Right kidney (tissue), 1 donor: Measurements from ENCODE around the gene MORN1.
"Not testable (repeated sequence)": the region's sequence is repeated elsewhere in the genome, so short reads cannot be mapped to it uniquely, and the experiment has no call there.

Experiments used
- DNase-seq: peaks from one replicate; pipeline ENCODE4 v3.0.0-alpha.2; 2016

MORN1 gene

GRCh38 chr1:2304282-2304681, 87.1 kb downstream of the MORN1 start:
- no peak for DNase-seq

- DNase-seq, result no peak
These were observed 87.6 kb downstream of the MORN1 start for GRCh38 chr1:2303781-2304180.

GRCh38 chr1:2303016-2303775, 88.2 kb downstream of the MORN1 start:
- no peak for DNase-seq

DNA sequence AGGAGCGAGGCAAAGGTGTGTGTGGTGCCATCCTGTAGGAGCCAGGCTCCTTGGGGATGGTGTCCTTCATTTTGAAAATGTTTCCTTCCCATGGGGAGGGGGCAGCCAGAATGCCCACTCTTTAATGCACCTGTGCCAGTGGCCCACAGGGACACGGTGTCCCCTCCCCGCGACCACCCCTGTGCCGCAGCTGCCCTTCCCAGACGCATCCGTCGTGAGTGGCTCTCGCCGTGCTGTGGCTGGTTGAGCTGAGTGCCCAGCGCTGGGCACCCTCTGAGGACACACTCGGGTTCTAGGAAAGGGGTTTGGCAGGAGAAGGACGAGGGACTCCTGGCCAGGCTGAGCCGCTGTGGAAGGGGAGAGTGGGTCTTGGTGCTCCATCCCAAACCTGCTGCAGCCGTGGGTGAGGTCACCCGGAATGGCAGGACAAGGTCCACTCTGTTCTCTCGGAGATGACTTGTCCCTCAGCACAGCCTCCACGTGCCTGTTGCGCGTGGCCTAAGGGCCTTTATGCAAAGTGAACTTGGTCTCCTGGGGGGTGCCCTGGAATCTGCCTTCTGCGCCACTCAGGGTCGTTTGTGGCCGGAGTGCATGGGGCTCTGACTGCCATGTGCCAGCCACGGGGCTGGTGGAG, 88.9 kb downstream of the MORN1 start:
- no peak for DNase-seq

DNA sequence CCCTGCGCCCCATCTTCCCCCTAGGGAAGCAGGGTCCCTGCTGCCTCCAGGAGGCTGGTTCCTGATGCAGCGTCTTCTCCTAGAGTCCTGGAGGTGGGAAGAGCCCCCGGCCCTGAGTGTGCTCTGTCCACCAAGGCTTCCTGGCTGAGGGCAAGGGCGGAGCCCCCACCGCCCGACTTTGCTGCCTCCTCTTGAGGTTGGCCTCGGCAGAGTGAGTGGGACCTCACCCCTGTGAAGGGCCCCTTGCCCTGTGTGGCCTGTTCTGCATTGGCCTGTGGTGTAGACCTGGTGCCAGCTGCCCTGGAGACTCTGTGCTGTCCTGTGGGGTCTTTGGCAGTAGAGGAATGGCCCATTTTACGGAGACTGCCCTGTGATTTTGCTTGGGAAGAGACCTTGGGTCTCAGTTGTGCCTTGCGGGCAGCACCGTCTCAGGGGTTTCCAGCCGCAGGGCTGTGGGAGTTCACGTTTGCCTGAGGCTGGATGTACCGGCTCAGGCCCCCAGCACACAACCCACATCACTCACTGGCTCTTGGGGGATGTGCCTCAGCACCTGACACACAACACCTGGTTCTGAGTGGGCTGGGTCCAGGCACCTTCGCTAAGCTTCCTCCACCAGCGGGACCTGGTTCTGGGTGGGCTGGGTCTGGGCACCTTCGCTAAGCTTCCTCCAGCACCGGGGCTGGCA, 89.6 kb downstream of the MORN1 start:
- DNase-seq, result no peak

DNA sequence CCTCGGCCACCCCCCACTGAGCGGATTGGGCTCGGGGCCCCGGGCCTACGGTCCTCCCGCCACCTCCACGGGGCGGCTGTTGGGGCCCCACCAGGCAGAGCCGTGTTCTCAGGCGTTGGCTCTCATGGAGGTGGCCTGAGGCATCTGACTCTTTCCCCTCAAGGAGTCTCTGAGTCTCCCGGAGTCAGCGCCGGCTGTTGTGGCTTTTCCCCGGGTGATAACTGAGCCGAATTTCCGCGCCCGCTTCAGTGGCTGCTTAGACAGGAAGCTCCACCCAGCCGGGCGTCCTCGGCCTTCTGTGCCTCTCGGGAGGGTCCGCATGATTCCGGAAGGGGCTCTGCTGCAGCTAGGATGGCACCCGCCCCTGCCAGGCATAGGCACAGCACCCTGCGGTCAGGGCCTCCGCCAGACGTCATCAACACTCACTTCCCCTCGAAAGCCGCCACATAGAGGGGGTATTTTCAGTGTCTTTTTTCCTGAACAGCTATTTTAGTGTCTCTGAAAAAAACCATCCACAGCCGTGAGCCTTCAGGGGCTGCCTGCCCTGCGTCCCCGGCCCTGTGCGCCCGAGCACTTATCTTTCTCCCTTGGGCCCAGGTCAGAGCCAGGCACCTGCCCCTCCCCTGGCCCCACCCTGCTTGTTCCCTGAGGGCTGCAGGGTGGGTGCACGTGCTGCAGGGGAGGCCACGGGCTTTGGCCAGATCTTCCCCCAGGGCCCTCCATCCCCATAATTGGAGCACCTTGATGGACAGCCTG, 90.3 kb downstream of the MORN1 start:
- DNase-seq, result no peak

- no peak for DNase-seq
These were observed 91.2 kb downstream of the MORN1 start for GRCh38 chr1:2300004-2300771.

DNA sequence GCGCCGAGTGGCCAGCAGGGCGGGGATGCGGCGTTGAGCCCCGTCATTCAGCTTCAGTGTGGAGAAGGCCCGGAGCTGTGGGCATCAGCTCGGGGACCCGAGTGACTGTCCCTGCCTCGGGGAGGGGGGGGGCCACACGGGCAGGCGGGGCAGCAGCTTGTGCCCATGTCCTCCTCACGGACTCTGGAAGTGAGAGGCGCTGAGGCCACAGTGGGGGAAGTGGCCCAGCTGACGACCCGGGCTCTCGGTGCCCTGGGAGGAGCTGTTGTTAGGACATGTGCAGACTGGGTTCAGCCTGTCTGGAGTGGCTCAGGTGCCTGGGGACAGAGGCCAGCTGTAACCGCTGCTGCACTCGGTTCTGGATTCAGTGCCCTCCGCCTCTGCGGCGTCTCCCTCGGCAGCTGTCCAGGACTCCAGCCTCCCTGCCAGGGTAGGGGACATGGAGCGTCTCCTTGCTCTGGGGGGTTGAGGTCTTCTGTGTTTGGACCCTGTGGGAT, 92.2 kb downstream of the MORN1 start:
- no peak for DNase-seq

GRCh38 chr1:2298685-2299084, 92.7 kb downstream of the MORN1 start:
- no peak for DNase-seq

- DNase-seq, result no peak
These were observed 93.9 kb downstream of the MORN1 start for GRCh38 chr1:2297246-2298011.

DNA sequence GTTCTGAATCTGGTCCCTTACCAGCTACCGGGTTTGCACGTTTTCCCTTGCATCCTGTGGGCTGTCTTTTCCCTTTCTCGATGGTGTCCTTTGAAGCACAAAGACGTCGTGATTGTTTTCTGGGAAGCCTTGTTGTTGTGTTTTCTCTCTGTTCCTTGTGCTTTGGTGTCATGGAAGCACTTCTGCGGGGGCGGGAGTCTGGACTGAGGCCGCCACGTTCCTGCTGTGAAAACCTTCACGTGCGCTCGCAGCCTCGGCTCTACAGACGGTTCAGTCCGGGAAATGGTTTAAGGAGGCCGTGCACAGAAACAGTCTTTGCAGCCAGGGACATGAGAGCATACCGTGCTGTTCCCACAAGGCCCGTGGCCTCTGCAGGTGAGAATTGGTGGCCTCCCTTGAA, 94.7 kb downstream of the MORN1 start:
- no peak for DNase-seq

DNA sequence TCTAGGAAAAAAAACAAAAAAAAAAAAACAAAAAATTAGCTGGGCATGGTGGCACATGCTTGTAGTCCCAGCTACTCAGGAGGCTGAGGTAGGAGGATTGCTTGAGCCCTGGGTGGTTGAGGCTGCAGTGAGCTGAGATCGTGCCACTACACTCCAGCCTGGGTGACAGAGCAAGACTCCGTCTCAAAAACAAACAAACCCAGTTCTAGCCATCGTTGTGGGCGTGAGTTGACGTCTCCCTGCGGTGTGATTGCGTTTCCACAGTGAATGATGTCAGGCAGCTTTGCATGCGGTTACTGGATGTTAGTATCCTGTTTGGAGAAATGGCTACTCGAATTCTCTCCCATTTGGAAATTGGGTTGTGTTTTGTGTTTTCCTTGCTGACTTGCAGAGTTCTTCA, 95.1 kb downstream of the MORN1 start:
- DNase-seq, result not testable (repeated sequence)

DNA sequence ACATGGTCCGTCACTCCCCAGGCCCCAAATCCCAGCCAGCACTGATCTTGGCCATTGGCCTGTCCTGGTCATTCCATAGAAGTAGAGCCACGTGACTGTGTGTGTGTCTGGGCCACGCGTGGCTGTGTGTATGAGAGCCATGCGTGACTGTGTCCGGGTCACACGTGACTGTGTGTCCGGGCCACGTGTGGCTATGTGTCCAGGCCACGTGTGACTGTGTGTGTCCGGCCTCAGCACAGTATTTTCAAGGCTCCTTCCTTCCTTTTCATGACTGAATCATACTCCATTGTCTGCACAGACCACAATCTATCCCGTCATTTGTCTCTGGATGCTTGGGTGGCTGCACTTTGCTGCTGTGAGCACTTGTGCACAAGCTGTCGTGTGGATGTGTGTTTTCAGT, 95.8 kb downstream of the MORN1 start:
- DNase-seq, result no peak

DNA sequence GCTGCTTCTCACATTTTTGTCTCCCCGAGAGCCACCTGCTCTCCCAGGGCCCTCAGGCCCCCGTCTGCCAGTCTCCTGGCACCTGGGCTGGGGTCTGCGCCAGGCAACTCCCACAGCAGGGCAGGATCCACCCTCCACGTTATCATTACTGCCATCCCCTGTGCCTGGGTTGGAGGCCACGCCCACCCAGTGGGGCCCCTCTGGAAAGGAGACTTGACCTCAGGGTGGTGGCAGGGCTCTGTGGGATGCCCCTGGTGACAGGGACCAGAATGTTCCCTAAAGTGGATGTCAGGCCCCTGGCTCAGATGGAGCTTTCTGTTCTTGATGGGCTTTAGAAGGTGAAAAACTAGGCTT, 96.7 kb downstream of the MORN1 start:
- no peak for DNase-seq

DNA sequence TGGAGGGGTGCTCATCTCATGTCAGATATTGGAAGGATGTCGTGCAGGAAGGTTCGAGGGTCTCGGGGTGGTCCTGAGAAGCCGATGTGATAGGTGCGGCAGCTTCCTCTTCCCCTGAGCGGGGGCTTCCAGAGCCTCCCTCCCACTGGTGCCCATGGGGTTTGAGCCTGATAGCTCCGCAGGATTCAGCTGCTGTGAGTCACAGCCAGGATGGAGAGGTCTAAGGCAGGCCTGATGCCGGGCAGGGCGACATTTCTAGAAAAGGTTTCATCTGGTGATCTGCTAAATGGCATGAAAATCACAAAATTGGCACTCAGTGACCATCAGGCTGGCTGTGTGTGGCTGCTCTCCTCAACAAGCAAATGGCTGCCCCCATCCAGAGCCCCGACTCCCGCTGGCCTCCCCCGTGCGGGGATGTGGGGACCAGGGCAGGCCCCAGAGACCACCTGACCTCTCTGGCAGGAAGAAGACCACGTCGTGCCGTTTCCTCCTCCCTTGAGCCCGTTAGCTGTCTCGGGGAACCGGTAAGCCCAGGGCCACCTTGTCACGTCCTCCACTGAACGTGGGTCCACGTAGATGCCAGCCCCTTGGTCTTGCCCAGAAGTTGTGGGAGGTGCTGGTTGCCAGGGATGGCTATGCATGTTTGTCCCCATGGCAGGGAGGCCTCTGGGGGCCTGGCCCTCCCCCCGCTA, 97.2 kb downstream of the MORN1 start:
- no peak for DNase-seq

GRCh38 chr1:2292725-2293450, 98.5 kb downstream of the MORN1 start:
- no peak for DNase-seq

GRCh38 chr1:2291577-2291976, 99.8 kb downstream of the MORN1 start:
- DNase-seq, result no peak

- no peak for DNase-seq
These were observed 100.5 kb downstream of the MORN1 start for GRCh38 chr1:2290595-2291510.

DNA sequence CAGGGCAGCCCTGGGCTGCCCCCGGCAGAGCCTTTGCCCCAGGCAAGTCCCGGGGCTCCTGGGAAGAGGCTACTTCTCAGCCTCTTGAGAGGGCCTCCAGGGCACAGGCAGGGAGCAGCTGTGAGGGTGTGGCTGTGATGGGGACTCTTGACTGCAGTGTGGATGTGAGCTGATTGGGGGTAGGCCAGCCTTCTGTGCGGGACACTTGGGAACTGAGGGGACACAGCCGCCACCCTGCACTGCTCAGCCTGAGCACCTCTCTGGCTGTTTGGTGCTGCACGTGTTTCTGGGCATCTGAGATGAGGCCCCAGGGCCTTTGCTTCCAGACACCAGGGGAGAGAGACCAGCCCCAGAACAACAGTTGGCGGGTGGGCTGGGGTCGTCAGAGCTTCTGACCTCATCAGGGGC, 101.2 kb downstream of the MORN1 start:
- no peak for DNase-seq
